BE2C (cell line): ENCODE measurements around the gene NCOA7.

Experiments used
- DNase-seq: peaks from one replicate; pipeline ENCODE4 v3.0.0-alpha.2; 2020
- H3K27me3 ChIP-seq: fragments of 250-450 bp; sonication (Bioruptor Pico); 2 replicates; pipeline ENCODE4 v1.5.1; 2020; ENCODE audit warnings: mild to moderate bottlenecking
- H3K36me3 ChIP-seq: fragments of 250-450 bp; sonication (Bioruptor Pico); 2 replicates; pipeline ENCODE4 v1.5.1; 2020; ENCODE audit warnings: mild to moderate bottlenecking
- H3K4me1 ChIP-seq: fragments of 250-450 bp; sonication (Bioruptor Pico); 2 replicates; pipeline ENCODE4 v1.5.1; 2020
- H3K4me3 ChIP-seq: 2 replicates; pipeline ENCODE4 v1.5.1; 2011; ENCODE audit warnings: low read depth, low read length
- H3K9me3 ChIP-seq: fragments of 250-450 bp; sonication (Bioruptor Pico); 2 replicates; pipeline ENCODE4 v1.5.1; 2020
- CTCF ChIP-seq: IDR thresholded peaks from 2 replicates; pipeline ENCODE4 v1.5.1; 2012; ENCODE audit warnings: mild to moderate bottlenecking, low read depth, low read length

The NCOA7 gene

GRCh38 chr6:125952764-125953501 lies 162.2 kb downstream of the NCOA7 start:
- DNase-seq = peak; percentile 75
- no peaks in the 10 kb centered on the region for H3K27me3 ChIP-seq
- no peaks in the 10 kb centered on the region for H3K9me3 ChIP-seq
- H3K36me3 ChIP-seq = no peaks in the 10 kb centered on the region
- peak; percentile 73 for TF ChIP-seq CTCF
- H3K4me3 ChIP-seq = no peak overlapping the region
- H3K4me1 ChIP-seq = peaks cover 2% of the 10 kb centered on the region; the same call in 1 of the 2 replicates

- peak; percentile 49 for TF ChIP-seq CTCF
- peak; percentile 51 for DNase-seq
- H3K36me3 ChIP-seq = no peaks in the 10 kb centered on the region
- H3K4me1 ChIP-seq = peaks cover 2% of the 10 kb centered on the region; the same call in 1 of the 2 replicates
- no peaks in the 10 kb centered on the region for H3K27me3 ChIP-seq
- H3K4me3 ChIP-seq = no peak overlapping the region
- H3K9me3 ChIP-seq = no peaks in the 10 kb centered on the region
Measured at GRCh38 chr6:125953502-125953875, 162.7 kb downstream of the NCOA7 start.

- DNase-seq = no peak
- no peak for TF ChIP-seq CTCF
- peaks cover 2% of the 10 kb centered on the region; the same call in 1 of the 2 replicates for H3K4me1 ChIP-seq
- no peaks in the 10 kb centered on the region for H3K27me3 ChIP-seq
- no peaks in the 10 kb centered on the region for H3K36me3 ChIP-seq
- H3K4me3 ChIP-seq = no peak overlapping the region
- no peaks in the 10 kb centered on the region for H3K9me3 ChIP-seq
Measured at GRCh38 chr6:125954735-125955339, 164.1 kb downstream of the NCOA7 start.

- Histone ChIP-seq H3K36me3 (no peaks in the 10 kb centered on the region), H3K4me1 (0 out of 2 replicates have a peak, but pooled peaks cover 2% of the 10 kb centered on the region), H3K27me3 (no peaks in the 10 kb centered on the region), H3K9me3 (no peaks in the 10 kb centered on the region), H3K4me3 (peak overlapping the region; percentile 82)
- DNase-seq = no peak
- no peak for TF ChIP-seq CTCF
Measured at GRCh38 chr6:125955973-125956372, 165.2 kb downstream of the NCOA7 start.

GRCh38 chr6:125956506-125957390 lies 166.0 kb downstream of the NCOA7 start, which contains the start of gene HINT3:
Gene HINT3 (plus strand): TSS chr6:125956770. CDS start chr6:125956978, 208 bp downstream.
- TF ChIP-seq CTCF = peak; percentile 95
- Histone ChIP-seq H3K36me3 (no peaks in the 10 kb centered on the region), H3K27me3 (no peaks in the 10 kb centered on the region), H3K9me3 (no peaks in the 10 kb centered on the region), H3K4me3 (peak within 1 kb of the TSS; percentile 82), H3K4me1 (0 out of 2 replicates have a peak, but pooled peaks cover 2% of the 10 kb centered on the region)
- peak; percentile 98 for DNase-seq
